Activated CD8-positive, alpha-beta memory T cell treated with anti-CD3 and anti-CD28 coated beads for 36 hours (primary cell): Measurements from ENCODE around the gene TRRAP. TPM values are rescaled to one million over a fixed set of nuclear protein-coding genes. Genes with fewer than 3 reads are reported as not detected.

Experiments
- CTCF ChIA-PET: fragments of 350-600 bp; sonication (Branson Sonifier 250); formaldehyde crosslinking; loops from one replicate; lab custom pipeline; 2021; ENCODE audit warnings: antibody characterized with exemption; lab: Charles Lee
- POLR2A ChIA-PET: fragments of 350-600 bp; sonication (Branson Sonifier 250); formaldehyde crosslinking; loops from one replicate; lab custom pipeline; 2021; ENCODE audit warnings: antibody characterized with exemption; lab: Charles Lee
- total RNA-seq, 2 experiments: library from RNA; stranded (reverse); gene quantifications; one replicate each; pipeline ENCODE4 v1.2.3, GENCODE V29; 2021

TRRAP gene
- total RNA-seq, 2 experiments from 2014 or later, result 47.8 to 49.0 TPM

DNA sequence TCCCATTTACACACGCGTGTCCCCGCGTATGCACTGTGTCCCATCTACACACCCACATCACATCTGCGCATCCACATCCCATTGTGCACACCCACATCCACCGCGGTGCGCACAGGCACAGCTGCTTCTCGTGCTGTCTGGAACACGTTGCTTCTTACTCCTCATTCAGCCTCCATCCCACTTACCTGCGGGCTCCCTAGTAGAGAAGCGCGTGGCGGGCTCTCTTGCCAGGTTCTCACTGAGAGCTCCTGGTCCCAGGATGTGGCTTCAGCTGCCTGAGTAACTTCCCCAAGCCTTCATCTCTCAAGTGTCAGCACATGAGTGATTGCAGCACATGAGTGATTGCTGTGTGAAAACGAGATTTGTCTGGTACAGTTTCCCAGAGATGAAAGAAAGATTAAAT lies 117.8 kb downstream of the TRRAP start:
- CTCF ChIA-PET, result interaction anchor here (0.5 kb wide), 1 partner anchor 723 kb away, joined by 4 read pairs; no protein-coding TSS in a partner anchor

DNA sequence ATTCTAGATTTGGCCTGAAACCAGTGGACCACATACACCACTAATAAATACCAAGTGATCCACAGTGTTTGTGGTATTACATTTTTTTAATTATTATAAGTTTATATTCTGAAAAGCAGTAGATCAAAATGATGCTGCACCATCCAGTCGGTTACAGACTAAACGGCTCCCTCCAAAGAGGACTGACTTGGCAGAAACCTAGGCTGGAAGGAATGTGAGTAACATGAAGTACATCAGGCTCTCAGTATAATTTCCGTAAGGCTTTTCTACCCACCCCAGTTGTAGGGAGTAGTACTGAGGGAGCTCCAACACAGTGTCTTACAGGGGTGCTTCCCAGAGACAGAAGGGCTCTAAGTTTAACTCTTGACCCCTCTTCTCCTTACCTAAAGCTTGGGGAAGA lies 119.5 kb downstream of the TRRAP start:
- POLR2A ChIA-PET, result no interaction called here
- CTCF ChIA-PET, result no interaction called here

More for the DNA sequence above, 117.8 kb downstream of the TRRAP start:
- POLR2A ChIA-PET, result no interaction called here

DNA sequence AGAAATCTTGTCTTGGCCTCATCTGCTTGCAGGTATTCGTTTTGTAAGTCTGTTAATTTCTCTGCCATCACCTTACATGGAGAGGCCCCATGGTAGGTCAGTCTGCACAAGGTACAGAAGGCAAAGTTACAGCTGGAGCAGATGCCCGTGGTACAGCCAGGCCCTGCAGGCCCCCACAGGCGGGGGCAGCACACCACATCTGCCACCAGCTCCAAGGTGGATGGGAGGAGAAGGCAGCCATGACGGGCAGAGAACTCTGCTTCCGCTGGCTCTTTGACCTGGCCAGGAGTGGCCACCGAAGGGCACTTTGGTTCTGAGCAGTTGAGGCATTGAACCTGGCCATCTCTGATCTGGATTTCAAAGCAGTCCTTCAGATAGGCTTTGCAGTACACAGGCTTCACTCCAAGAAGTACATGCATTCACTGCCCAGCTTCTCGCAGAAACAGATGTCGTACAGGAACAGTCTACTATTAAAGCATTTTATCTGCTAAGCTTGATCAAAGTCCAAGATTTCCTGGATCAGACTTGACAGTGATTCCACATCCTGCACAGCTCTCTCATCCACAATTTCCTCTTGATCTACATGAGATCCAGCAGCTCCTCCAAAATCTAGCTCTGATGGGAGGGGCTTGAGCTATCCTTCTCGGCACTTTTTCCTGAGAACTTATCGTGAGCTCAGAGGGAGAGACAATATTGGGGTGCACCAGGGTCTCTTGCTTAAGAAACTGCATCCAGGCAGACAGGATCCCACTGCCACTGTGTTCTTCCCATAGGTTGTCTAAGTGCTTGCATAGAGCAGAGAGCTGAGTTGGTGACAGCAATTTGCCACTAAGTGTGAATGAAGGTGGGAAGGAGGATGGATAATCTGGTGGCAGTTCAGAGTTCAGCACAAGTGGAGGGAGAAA lies 120.7 kb downstream of the TRRAP start:
- ChIA-PET POLR2A (no interaction called here), CTCF (no interaction called here)

DNA sequence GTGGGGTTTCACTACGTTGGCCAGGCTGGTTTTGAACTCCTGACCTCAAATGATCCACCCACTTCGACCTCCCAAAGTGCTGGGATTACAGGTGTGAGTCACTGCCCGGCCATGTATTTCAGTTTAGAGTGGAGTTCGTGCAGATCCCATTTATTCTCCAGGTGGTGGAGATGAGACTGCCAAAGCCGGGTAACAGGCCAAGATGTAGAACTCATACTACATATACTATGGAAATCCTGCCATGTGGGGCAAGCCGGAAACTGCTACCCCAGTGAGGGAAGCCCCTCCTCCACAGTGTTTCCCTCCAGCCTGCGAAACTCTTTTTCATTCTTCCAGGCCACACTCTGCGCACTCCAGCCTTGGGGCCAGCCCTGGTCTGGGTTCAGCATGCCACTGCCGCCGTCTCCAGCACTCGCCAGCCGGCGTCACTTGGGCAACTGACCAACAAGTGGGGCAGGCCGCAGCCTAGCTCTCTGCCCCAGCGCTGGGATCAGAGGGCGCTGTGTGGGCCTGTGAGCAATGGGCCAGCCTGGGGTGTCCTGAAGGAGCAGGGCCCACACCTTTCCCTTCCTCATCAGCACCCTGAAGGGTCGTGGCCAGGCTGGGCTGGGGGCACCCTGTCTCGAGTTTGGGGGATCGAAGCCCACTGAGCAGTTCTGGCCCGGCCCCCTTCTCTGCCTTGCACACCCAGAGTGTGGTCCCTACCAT lies 122.0 kb downstream of the TRRAP start:
- POLR2A ChIA-PET, result no interaction called here
- CTCF ChIA-PET, result no interaction called here

DNA sequence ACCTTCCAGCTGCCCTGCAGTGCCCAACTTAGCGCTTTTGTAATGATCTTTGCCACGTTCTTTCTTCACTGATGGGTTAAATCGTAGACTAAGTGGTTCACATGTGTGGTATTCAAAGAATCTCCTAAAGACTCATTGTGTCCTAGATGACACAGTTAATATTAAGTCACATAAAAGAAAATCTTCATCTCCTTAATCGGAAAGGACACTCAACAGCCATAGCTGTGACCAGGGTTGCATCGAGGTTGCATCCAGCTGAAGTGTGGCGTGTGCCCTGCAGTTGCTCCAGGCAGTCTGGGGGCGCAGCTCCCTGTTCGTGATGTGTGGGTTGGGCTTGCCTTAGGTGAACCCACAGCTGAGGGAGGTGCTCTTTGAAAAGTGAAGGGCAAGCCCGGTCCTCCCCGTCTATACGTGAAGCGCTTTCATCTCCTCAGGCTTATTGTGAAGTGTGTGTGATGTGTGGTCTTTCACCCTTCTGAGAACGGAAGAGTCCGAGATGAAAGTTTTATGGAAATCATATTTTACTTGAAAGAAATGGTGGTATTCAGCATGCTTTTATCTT lies 122.7 kb downstream of the TRRAP start:
- POLR2A ChIA-PET, result no interaction called here

DNA sequence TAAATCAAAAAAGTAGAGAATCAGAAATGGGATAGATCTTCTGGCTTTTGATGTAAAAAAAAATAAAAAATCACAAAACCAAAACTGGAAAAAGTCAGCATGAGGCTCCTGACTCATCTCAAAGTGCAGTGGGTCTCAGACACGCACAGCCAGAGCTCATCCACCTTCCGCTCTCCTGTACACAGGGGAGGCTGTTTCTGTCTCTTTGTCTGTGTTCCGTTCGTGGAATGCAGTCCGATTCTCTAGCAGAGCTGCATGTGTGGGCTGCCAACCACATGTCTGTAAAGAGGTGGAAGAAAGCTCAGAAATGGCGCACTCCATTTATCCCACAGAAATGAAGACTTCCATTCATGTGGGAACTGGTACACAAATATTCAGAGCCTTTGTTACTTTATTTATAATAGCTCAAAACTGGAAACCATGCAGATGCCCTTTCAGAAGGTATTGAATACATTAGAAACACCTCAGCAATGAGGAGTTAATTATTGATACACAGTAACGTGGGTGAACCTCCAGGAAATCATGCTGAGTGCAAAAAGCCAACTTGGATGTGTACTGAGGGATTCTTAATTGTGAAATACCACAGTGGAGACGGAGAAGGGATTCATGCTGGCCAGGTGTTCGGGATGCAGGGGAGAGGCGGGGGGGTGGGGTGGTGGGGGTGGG lies 123.3 kb downstream of the TRRAP start:
- CTCF ChIA-PET, result no interaction called here
- POLR2A ChIA-PET, result interaction anchor here (0.6 kb wide), 1 partner anchor 52 kb away, joined by 4 read pairs; no protein-coding TSS in a partner anchor

More for the DNA sequence above, 122.7 kb downstream of the TRRAP start:
- CTCF ChIA-PET, result no interaction called here

DNA sequence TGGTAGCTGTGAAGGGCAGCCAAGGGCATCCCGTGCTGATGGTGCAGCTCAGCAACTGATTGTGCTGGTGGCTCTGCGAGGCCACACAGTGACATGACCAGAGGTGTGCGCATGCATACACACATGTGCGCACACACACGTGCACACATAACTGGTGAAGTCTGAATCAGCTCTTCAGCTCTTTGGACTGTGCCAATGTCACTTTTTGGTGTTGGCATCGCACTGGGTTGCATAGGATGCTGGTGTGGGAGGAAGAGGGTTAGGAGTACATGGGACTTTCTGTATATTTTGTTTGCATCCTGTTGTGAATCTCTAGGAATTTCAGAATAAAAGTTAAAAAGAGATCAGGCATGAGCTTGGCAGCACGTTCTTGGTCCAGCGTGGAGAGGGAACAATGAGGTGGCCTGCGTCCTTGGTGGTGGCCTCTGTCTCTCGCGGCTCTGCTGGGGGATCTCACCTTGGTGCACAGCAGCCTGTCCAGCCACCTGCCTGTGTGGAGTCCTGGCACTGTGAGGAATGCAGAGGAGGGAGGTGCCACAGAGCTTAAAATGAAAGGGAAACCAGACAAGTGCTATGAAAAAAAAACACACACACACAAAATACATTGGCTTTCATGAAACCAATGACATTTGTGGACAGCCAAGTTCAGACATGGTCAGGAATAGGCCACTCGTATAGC lies 124.0 kb downstream of the TRRAP start:
- CTCF ChIA-PET, result no interaction called here
- POLR2A ChIA-PET, result interaction anchor here (0.6 kb wide), 1 partner anchor 53 kb away, joined by 4 read pairs; no protein-coding TSS in a partner anchor

DNA sequence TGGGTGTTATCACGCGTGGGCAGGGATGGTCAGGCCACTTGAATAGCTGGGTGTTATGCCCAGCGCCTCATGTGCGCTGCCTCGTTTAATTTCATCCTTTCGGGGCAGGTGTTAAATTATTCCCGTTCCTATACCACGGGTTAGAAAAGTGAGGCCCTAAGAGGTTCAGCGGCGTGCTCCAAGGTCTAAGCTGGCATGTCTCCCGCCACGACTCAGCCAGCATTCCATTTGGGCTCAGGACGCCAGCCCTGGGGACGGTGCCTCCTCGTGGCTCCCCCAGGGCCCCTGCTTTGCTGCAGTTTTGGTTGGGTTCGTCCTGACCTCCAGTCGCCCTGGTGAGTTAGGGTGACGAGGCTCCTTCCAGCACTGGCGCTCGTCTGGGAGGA lies 124.5 kb downstream of the TRRAP start:
- ChIA-PET POLR2A (no interaction called here), CTCF (no interaction called here)

DNA sequence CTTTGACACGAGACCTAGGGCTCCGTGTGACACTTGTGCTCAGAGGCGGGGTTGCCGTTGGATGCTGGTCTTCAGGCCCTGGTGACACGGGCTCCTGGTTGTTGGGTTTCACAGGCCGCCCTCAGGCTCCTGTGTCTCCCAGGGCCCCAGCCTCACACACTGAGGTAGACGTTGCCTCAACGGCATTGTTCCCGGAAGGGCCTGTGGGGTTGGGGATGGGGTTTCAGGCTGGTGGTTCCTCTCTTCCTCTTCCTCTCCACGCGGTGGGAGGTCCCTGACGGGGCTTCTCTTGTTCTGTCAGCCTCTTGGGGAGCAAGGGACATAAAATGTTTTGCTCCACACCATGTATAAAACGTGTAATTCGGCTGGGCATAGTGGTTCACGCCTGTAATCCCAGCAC lies 125.1 kb downstream of the TRRAP start:
- POLR2A ChIA-PET, result no interaction called here
- CTCF ChIA-PET, result no interaction called here

DNA sequence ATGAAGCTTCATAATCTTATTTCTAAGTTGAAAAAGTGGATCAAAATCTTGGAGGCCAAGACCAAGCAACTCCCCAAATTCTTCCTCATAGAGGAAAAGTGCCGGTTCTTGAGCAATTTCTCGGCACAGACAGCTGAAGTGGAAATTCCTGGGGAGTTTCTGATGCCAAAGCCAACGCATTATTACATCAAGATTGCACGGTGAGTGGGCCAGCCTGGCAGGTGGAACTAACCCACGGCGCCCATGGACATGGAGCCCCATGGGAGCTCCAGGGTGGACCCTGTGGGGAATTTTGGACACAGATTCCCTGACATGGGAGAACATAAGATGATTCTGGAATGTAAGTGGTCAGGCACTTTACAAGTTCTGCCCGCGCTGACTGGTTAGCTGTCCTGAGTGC lies 125.9 kb downstream of the TRRAP start:
- POLR2A ChIA-PET, result no interaction called here
- CTCF ChIA-PET, result no interaction called here

DNA sequence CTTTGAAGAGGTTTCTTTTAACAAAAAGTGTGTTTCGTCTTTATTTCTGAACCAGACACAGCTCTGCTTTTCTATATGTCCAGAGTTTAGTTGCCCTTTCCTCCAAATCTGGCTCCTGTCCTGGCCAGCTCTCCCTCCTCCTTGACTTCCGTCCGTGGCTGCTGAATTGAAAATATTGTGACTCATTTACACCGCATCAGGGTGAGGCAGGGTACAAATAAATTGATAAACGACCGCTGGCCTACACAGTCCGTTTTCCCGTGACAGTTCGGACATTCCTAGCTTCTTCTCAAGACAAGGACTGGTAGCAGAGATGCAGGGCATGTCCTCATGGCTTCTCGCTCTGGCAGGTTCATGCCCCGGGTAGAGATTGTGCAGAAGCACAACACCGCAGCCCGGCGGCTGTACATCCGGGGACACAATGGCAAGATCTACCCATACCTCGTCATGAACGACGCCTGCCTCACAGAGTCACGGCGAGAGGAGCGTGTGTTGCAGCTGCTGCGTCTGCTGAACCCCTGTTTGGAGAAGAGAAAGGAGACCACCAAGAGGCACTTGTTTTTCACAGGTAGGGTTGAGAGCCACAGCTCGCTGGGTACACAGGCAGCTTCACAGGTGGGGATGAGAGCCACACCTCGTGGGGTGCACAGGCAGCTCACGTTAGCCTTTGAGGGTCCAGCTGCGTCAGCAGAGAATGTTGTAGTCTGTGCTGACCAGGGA lies 126.6 kb downstream of the TRRAP start:
- CTCF ChIA-PET, result no interaction called here
- POLR2A ChIA-PET, result interaction anchor here (0.5 to 0.6 kb wide), 2 partner anchors 55 to 59 kb away, joined by 4 to 8 read pairs; no protein-coding TSS in a partner anchor

DNA sequence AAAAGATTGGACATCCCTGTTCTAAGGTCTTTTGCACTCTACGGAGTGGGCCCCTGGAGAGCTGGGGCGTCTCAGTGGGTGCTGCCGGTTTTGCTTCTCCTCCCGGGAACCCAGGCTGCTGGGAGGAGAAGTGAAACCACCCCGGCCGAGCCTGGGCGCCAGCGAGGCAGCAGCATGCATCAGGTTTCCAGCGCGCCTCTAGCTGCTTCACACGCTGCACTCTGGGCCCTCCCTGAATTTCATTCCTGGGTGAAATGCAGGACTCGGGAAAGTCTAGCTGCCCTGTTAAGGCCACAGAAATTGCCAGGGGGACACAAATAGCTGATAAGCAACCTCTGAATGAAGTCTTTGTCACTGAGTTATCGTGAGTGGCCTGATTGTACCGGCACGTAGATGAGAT lies 127.4 kb downstream of the TRRAP start:
- ChIA-PET CTCF (no interaction called here), POLR2A (no interaction called here)

DNA sequence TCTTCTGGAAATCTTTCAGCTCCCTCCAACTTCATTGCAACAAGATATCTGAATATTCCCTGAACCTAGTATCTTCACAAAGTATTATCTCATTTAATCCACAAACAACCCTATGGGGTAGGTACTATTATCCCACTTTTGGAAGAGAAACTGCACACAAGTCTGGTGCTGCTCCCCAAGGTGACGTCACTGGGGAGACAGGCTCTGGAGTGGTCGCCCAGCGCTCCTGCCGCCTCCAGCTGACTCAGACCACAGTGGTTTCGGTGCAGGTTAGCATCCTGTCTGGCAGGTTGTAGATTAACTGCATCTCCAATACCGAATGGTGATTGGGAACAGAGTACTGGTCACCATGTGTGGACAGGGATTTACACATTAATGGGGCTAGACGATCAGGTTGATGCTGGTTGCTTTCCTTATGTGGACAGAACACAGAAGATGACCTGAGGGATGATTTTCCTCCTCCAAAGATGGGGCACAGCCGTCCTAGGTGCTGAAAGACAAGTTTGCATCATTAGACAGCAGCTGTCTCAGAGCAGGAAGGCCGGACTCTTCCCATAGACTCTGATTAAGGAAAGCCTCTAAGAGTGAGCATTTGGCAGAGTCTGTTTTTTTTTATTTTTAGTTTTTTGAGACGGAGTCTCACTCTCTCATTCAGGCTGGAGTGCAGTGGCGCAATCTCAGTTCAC lies 128.6 kb downstream of the TRRAP start:
- POLR2A ChIA-PET, result no interaction called here
- CTCF ChIA-PET, result no interaction called here

DNA sequence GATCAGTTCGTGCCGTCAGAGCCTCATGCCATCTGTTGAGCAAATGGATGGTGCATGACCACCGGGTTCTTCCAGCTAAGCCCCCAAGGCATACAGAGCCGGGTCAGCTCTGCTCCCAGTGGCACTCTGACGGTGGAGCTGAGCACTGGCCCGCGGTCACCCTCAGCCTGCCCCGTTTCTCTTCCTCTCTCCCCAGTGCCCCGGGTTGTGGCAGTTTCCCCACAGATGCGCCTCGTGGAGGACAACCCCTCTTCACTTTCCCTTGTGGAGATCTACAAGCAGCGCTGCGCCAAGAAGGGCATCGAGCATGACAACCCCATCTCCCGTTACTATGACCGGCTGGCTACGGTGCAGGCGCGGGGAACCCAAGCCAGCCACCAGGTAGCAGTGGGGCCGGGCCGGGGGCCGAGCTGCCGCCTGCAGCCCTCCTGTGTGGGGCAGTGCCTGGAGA lies 129.9 kb downstream of the TRRAP start:
- ChIA-PET CTCF (no interaction called here), POLR2A (no interaction called here)

DNA sequence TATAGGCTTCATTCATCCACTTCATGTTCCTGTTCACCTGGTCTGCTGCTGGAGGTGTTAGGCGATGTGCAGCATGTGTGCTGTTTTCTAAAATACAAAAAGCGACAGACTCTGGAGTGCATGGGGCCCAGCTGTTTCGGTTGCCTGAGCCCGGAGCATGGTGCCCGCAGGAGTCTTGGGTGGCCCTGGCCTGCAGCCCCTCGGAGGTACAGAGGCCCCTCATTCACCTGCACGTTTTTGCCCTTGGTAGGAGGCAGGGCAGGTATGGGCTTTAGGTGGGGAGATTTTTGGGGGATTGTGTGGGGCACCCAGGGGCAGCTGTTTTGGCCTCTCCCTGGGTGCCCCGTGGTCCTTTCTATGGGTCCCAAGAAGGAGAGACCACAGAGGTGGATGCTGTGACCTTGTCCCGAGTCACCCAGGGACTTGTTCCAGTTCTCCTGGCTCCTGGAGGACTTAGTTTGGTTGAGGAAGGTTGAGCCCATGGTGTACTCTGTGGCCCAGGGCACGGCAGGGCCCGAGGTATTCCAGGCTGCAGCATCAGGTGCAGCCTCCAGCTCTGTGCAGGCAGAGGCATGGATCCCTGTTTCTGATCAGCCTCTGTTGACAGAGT lies 130.7 kb downstream of the TRRAP start:
- POLR2A ChIA-PET, result no interaction called here
- CTCF ChIA-PET, result no interaction called here

DNA sequence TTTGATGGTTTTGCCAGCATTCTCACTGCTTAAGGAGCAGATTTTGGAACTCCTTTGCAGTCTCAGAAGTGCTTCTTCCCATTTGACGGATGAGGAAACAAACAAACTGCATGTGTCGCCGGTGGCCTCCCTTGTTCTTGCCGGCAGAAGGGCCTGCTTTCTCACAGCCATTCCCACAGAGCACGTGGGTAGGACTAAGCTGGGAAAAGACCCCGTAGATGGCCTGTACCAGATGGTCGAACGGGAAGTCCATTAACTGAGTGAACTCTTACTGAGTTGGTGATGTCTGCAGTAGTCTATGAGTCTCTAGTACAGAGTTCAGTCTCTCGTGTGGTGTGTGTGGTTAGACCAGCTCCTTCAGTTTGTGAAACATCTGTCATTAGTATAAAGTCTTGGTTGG lies 131.9 kb downstream of the TRRAP start:
- POLR2A ChIA-PET, result no interaction called here

DNA sequence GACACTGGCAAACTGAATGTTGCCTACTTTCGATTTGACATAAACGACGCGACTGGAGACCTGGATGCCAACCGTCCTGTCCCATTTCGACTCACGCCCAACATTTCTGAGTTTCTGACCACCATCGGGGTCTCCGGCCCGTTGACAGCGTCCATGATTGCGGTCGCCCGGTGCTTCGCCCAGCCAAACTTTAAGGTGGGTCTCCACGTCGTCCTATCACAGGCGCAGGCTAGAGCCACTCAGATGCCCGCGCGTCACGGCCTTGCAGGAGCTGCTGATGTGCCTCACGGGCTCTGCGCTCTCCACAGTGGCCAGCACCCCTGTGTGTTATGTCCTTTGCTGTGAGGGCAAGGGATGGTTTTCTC lies 133.0 kb downstream of the TRRAP start:
- ChIA-PET CTCF (no interaction called here), POLR2A (no interaction called here)

More for the DNA sequence above, 131.9 kb downstream of the TRRAP start:
- CTCF ChIA-PET, result no interaction called here
